RWPE2 (cell line): ENCODE data around the gene PITRM1.
"Not testable (repeated sequence)": the region's sequence is repeated elsewhere in the genome, so short reads cannot be mapped to it uniquely, and the experiment has no call there.

ENCODE experiments used
- ATAC-seq: fragments of 200-7000 bp; cut with Tn5 transposase; 3 replicates; pipeline ENCODE4 v1.9.1; 2021; ENCODE audit warnings: low read depth
- DNase-seq: peaks from one replicate; pipeline ENCODE4 v3.0.0-alpha.2; 2020; ENCODE audit warnings: low spot score
- H3K27ac ChIP-seq: fragments of 450-650 bp; 2 replicates; pipeline ENCODE4 v1.5.1; 2017; ENCODE audit warnings: mild to moderate bottlenecking; ENCODE audit not compliant: poor library complexity, severe bottlenecking
- H3K27me3 ChIP-seq: fragments of 250-450 bp; sonication (Bioruptor Pico); 2 replicates; pipeline ENCODE4 v1.5.1; 2021; ENCODE audit warnings: mild to moderate bottlenecking, moderate library complexity; ENCODE audit not compliant: insufficient read depth, poor library complexity, severe bottlenecking
- H3K36me3 ChIP-seq: fragments of 250-450 bp; sonication (Bioruptor Pico); 2 replicates; pipeline ENCODE4 v1.5.1; 2020; ENCODE audit warnings: low read depth, mild to moderate bottlenecking, moderate library complexity
- H3K4me1 ChIP-seq: fragments of 250-450 bp; sonication (Bioruptor Pico); 2 replicates; pipeline ENCODE4 v1.5.1; 2021; ENCODE audit warnings: mild to moderate bottlenecking, moderate library complexity; ENCODE audit not compliant: insufficient read depth, poor library complexity, severe bottlenecking
- H3K4me3 ChIP-seq: fragments of 250-450 bp; sonication (Bioruptor Pico); 2 replicates; pipeline ENCODE4 v1.5.1; 2021; ENCODE audit warnings: mild to moderate bottlenecking, moderate library complexity; ENCODE audit not compliant: severe bottlenecking
- H3K9me3 ChIP-seq: fragments of 250-450 bp; sonication (Bioruptor Pico); 2 replicates; pipeline ENCODE4 v1.5.1; 2021; ENCODE audit warnings: mild to moderate bottlenecking, moderate library complexity; ENCODE audit not compliant: severe bottlenecking
- TF ChIP-seq, protein P1 (sequence below): fragments of 450-650 bp; IDR thresholded peaks from one replicate; pipeline ENCODE4 v1.5.1; 2017; ENCODE audit warnings: mild to moderate bottlenecking, moderate library complexity; ENCODE audit not compliant: poor library complexity, severe bottlenecking

The PITRM1 gene

DNA sequence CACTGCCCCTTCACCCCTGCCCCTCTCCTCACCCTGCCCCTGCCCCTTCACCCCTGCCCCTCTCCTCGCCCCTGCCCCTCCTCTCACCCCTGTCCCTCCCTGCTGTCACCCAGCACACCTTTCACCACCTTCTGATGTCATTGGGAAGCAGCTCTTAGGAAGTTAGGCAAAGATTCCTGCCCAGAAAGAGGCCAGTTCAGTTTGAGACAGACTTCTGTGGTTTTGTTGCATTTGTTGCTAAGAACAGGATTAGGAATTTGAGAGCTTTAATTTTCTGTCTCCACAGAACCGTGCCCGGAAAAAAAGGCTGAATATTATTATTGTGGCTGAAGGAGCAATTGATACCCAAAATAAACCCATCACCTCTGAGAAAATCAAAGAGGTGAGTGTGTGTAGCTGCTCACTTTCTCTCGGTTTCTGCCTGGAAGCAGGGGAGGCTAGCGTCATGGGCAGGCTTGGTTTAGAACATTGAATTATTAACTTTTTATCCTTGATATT lies 65.6 kb downstream of the PITRM1 start:
- TF ChIP-seq, protein P1, sequence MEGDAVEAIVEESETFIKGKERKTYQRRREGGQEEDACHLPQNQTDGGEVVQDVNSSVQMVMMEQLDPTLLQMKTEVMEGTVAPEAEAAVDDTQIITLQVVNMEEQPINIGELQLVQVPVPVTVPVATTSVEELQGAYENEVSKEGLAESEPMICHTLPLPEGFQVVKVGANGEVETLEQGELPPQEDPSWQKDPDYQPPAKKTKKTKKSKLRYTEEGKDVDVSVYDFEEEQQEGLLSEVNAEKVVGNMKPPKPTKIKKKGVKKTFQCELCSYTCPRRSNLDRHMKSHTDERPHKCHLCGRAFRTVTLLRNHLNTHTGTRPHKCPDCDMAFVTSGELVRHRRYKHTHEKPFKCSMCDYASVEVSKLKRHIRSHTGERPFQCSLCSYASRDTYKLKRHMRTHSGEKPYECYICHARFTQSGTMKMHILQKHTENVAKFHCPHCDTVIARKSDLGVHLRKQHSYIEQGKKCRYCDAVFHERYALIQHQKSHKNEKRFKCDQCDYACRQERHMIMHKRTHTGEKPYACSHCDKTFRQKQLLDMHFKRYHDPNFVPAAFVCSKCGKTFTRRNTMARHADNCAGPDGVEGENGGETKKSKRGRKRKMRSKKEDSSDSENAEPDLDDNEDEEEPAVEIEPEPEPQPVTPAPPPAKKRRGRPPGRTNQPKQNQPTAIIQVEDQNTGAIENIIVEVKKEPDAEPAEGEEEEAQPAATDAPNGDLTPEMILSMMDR = no peak
- peaks cover 82% of the 10 kb centered on the region for H3K36me3 ChIP-seq
- H3K4me3 ChIP-seq = no peak overlapping the region
- H3K27me3 ChIP-seq = no peaks in the 10 kb centered on the region
- ATAC-seq (peak; percentile 1), DNase-seq (no peak)
- H3K4me1 ChIP-seq = peaks cover 14% of the 10 kb centered on the region
- H3K27ac ChIP-seq = peak overlapping the region; percentile 95
- H3K9me3 ChIP-seq = no peaks in the 10 kb centered on the region

DNA sequence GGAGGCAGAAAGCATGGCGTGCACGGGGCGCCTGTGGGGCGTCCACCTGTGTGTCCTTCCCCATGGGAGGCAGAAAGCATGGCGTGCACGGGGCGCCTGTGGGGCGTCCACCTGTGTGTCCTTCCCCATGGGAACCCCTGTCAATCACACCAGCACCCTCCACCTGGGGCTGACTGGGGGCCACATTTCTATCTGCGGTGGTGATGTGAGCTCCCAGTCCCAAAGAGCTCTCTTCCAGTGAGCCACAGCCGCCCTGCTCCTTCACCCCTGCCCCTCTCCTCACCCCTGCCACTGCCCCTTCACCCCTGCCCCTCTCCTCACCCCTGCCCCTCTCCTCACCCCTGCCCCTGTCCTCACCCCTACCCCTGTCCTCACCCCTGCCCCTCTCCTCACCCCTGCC lies 66.3 kb downstream of the PITRM1 start:
- Histone ChIP-seq H3K27ac (peak overlapping the region; percentile 95), H3K4me1 (peaks cover 14% of the 10 kb centered on the region), H3K36me3 (peaks cover 82% of the 10 kb centered on the region)
- not testable (repeated sequence) for H3K27me3 ChIP-seq, H3K4me3 ChIP-seq, DNase-seq, H3K9me3 ChIP-seq, ATAC-seq

DNA sequence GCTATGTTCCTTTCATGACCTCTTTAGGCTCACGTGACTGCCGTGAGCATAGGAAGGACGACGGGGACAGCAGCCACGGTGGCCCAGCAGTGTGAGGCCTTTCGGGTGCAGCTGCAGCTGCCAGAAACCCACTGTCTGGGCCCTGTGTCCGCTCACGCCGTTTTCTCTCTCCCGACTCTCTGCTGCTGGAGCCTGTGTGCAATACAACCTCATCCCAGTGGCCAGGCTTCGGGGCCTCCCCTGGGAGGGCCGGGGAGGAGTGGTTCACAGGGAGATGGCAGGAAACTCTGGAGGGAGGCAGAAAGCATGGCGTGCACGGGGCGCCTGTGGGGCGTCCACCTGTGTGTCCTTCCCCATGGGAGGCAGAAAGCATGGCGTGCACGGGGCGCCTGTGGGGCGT lies 66.7 kb downstream of the PITRM1 start:
- Histone ChIP-seq H3K36me3 (peaks cover 82% of the 10 kb centered on the region), H3K4me3 (no peak overlapping the region), H3K27ac (peak overlapping the region; percentile 95), H3K27me3 (no peaks in the 10 kb centered on the region), H3K9me3 (no peaks in the 10 kb centered on the region), H3K4me1 (peaks cover 14% of the 10 kb centered on the region)
- DNase-seq (no peak), ATAC-seq (no peak)
- TF ChIP-seq, protein P1 = no peak

DNA sequence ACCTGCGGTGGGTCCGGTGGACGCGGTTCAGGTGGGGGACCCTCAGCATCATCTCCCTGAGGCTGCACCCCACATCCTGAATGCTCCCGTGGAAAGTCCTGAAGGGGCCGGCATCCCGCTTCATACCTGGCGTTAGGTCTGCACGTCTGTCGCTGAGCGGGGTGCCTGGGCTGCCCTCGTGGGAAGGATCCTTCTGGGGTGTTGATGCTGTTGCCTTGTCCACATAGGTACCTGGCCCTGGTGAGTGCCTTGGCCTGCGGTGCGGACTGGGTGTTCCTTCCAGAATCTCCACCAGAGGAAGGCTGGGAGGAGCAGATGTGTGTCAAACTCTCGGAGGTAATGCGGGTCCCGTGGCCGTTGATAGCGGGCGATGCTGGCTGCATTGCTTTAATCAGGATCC lies 67.4 kb downstream of the PITRM1 start:
- TF ChIP-seq, protein P1 = no peak
- Histone ChIP-seq H3K9me3 (no peaks in the 10 kb centered on the region), H3K4me3 (no peak overlapping the region), H3K27me3 (no peaks in the 10 kb centered on the region), H3K27ac (peak overlapping the region; percentile 95), H3K4me1 (peaks cover 14% of the 10 kb centered on the region), H3K36me3 (peaks cover 82% of the 10 kb centered on the region)
- ATAC-seq = no peak
- DNase-seq = no peak

DNA sequence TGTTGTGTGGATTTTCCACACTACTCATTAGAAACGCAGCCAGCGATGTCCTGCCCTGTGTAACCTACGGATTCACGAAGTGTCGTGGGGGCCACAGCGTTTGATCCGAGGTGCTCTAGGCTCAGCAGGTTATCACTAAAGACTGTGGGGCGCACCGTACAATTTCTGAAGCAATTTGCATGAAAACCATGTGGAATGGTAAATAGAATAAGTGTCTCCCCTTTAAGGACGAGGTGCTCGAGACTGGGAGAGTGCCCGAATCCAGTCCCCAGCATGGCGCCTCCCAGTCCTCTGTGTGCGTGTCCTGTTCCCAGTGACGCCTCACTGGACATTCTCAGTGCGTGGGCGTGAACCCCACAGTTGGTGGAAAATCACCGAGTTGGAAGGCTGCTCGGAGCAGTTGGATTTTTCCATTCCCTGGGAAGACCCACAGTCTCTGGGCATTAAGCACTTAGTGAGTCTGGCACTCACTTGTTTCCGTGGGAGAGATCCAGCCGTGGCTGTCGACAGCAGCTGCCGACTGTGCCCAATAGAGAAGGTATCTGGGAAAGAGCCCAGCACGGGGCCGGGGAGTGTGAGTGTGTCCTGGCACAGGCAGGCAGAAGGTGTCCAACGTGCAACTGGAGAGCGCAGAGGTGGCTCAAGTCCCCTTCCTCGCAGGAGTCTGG lies 68.2 kb downstream of the PITRM1 start:
- TF ChIP-seq, protein P1 = no peak
- Histone ChIP-seq H3K9me3 (no peaks in the 10 kb centered on the region), H3K4me1 (peaks cover 16% of the 10 kb centered on the region), H3K27ac (peak overlapping the region; percentile 95), H3K27me3 (no peaks in the 10 kb centered on the region), H3K36me3 (peaks cover 82% of the 10 kb centered on the region), H3K4me3 (no peak overlapping the region)
- DNase-seq = no peak
- no peak for ATAC-seq
